GM18498 (cell line): Measurements from ENCODE around the gene MYLK2.
"Not testable (repeated sequence)": the region's sequence is repeated elsewhere in the genome, so short reads cannot be mapped to it uniquely, and the experiment has no call there.

ENCODE experiments used
- ATAC-seq: cut with Tn5 transposase; IDR thresholded peaks from one replicate; pipeline ENCODE4 v1.9.1; 2021; ENCODE audit warnings: mild to moderate bottlenecking, moderate library complexity; ENCODE audit not compliant: unreplicated experiment

MYLK2 gene

DNA sequence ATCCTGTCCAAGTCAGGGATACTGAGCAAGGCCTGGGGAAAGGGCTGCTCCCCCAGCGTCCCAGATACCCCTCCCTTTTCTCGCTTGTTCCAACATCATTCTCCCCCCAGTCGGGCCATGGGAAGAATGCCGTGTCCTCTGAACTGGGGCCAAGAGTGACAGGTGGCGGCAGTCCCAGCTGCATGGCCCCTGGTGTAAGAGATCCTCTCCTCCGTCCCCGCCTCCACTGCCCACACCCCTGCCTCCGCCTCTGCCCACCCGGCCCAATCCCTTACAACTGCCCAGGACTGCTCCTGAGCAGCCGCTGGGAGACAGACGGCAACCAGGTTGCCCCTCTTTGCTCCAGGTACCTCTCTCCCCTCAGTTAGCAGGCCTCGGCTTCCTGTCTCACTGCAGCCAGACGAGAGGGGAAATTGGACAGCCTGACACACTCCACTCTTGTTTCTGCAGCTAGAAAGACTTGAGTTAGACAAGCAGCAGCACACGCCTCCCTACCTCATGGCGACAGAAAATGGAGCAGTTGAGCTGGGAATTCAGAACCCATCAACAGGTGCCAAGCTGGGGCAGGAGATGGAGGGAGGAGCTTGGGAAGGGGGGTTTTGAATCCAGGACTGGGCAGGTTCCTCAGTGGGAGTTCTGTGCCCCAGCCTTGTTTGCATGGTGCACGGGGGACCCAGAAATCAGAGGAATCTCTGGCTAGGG, at the start of gene MYLK2:
Gene MYLK2, plus strand, starts transcription at position 274 of the 702 bp plus-strand sequence. Its CDS starts 225 bp downstream, at position 499.
- no peak for ATAC-seq

DNA sequence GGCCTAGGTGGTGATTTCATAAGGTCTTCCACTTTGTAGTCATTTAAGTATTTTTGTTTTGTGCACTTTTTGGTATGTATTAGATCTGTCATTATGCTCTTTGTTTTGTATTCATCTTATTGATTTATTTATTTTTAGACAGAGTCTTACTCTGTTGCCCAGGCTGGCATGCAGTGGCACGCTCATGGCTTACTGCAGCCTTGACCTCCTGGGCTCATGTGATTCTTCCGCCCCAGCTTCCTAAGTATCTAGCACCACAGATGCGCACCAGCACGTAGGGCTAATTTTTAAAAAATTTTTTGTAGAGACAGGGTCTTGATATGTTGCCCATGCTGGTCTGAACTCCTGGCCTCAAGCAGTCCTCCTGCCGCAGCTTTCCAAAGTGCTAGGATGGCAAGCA, 49.5 kb upstream of the MYLK2 start:
- ATAC-seq = no peak

DNA sequence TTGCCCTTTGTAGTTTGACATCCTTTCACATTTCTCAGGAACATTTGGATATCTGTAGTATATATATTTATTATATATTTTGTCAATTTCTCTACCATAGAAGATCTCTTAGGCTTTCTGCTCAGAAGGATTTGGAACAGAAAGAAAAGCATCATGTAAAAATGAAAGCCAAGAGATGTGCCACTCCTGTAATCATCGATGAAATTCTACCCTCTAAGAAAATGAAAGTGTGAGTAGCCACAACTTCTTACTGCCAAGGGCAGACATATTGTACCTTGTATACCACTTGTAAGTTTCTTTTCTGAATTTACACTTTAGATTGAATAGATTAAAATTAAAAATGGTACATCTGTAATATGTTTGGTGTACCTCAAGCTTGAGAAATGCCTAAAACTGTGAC, 48.9 kb upstream of the MYLK2 start:
- ATAC-seq = no peak

DNA sequence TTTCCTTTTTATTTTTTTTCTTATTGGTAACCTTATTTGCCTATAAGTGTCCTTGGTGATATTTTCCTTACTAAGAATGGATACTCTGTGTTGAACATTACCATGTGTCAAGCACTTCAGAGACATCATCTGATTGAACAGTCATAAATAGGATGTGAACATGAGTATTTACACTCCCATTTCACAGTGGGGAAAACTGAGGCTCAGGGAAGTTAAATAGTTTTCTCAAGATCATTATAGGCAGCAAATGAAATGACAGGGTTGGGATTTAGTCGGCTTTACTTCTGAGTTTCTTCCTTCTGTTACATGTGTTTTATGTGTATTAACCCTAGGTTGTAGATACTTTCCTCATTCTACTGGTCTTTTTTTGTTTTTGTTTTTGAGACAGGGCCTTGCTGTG, 44.7 kb upstream of the MYLK2 start:
- ATAC-seq = no peak

DNA sequence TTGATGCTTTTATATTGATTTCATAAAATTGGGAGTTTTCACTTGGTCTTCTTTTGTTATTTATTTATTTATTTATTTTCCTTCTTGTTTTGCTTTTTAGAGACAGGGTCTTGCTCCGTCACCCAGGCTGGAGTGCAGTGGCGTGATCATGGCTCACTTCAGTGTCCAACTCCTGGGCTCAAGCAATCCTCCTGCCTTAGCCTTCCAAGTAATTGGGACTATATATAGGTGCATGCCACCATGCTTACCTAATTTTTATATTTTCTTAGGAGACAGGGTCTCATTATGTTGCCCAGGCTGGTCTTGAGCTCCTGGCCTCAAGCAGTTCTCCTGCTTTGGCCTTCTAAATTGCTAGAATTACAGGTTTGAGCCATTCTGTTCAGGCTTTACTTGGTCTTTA, 38.3 kb upstream of the MYLK2 start:
- ATAC-seq = no peak

DNA sequence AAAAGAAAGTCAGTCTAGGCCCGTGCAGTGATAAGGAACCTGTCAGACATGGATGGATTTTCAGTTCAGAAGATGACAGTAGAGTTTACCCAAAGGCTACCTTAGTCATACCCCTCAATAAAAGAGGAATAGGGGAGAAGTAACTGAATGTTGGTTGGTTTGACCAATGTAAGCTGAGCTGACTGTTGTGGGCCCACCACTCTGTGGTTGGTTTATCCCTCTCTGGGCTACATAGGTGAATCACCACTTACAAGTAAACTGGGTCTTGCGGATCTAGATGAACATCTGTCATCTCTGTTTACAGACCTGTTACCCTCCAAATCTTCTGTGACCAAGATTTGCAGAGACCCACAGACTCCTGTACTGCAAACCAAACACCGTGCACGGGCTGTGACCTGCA, 37.2 kb upstream of the MYLK2 start:
- ATAC-seq = no peak

DNA sequence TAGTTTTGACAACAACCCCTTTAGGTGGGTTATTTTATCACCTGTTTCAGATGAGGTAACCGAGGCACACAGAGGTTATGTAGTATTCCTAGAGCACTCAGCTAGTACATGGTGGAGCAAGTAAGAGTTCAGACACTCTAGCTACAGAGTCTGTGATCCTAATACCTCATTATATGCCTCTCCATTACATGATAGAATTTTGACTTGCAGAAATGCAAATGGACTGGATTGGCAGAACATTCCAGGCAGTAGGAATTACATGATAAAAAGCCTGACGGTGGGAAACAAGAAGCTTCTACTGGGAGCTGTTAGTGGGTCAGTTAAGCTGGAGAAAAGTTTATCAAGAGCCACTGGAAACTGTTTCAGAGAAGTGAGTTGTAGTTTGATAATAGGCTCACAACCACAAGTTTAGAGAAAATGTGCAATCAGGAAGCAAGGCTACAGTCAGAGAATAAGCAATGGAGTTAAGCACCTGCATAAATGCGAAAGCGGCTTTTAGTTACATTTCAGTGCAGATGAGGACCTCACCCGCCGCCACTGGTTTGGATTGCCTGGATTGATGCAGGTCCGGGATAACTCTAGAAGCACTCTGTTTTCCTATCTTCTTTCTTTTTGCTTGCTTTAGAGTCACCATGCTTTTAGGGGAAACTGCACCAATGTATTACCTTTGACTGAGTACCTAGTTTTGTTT, 34.7 kb upstream of the MYLK2 start:
- no peak for ATAC-seq

DNA sequence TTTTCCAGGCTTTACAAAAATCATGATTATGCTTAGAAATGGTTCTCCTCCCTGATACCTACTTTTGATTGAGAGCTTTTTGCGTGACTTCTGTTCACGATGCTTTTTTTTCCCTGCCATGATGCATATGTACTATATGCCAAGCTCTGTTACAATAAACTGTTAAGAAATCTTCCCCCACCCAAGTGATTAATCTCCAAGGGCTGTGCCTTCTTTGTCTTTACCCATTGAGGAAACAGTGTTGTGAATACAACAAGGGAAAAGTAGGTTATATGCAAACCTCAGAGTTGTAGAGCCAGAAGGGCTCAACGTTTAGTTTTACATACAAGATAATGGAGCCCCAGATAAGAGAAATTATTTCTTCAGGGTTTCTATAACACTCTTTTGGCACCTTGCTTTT, 34.1 kb upstream of the MYLK2 start:
- no peak for ATAC-seq

DNA sequence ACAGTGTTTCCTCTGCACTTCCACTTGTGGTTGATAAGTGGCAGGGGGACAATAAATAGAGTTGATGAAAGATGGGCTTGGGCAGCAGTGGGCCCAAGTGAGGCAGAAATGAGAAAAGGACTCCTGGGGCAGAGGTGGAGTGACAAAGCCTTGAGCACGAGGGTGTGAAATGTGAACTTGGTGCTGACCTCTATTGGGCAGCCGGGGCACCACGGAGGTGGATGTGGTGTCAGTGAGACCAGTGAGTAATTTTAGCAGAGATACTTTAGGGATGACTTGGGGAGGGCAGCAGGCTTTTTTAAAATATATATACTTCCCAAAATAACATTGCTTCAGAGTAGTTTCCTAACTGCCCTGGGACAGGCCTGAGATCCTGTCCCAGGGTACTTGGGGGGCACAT, 30.6 kb upstream of the MYLK2 start:
- ATAC-seq = no peak

DNA sequence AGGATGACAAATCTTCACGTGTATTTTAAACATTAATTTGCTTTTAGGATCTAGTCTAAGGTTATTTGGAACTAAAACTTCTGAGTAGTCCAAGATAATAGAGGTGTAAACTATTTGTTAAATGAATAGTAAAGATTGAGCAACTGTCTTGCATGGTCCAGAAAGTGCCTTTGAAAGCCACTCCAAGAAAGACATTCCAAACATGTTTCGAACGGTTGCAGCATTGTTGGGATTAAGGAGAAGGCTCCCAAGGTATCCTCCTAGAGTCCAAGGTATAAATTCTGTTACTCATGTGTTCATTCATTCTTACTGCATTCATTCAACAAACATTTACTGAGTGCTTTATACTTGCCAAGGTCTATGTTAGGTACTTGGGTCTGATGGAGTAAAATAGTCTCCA, 28.8 kb upstream of the MYLK2 start:
- ATAC-seq = no peak

DNA sequence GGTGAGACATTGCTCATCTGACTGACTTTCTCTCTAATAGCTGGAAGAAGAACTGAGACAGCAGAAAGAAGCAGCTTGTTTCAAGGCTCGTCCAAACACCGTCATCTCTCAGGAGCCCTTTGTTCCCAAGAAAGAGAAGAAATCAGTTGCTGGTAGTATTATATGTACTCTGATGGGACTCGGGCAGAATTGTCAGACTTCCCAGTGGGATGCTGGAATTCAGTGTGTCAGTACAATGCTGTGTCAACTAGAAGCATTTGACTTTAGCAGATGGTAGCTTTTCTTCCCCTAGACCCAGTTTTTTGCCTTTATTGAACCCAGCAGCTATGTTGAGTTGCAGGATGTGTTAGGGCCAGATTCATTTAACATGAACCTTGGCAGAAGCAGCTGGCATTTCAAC, 21.8 kb upstream of the MYLK2 start:
- ATAC-seq = no peak

DNA sequence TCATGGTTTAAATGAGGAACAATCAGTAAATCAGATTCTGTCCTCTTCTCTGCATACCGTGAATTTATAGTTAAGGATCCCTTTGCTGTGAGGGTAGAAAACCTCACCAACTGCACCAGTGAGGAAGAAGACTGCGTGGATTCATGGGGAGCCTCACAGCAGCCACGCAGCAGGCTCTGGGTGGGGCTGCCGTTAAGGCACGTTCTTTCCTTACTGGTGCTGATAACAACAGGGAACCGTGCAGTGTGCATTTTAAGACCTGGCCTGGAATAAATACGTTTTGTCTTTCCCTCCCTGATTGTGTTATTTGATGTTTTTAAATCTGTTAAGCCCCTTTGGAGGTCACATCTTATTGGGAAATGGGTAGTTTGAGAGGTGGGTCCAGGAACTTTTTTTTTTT, 17.6 kb upstream of the MYLK2 start:
- ATAC-seq = no peak

DNA sequence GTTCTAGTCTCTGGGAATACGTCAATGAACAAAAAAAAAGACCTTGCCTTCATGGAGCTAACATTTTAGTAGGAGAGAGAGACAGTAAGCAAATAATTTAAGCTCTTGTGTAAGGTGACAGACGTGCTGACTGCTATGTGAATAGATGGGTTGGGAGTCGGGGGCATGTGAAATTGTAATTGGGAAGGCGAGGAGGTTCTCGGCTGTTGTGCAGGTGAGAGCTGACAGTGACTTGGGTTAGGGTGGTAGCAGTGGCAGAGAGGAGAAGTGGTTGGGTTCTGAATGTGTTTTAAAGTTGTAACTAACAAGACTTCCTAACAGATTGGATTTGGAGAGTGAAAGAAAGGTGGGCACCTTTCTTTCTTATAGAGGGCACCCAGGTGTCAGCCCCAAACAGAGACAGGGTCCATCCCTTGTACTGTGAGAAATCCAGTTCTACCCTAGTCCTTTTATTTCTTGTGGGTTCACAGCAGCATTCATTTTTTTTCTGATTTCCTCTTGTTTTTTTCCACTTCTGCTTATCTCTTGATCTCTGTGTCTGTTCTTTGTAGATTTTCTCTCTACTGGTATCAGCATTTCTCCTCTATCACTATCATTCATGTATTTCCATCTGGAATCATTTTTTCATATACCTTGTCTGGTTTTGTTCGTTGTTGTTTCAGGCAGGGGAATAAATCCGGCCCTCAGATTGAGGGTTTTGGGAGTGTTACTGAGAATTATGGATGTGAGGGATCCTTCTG, 15.4 kb upstream of the MYLK2 start:
- no peak for ATAC-seq

DNA sequence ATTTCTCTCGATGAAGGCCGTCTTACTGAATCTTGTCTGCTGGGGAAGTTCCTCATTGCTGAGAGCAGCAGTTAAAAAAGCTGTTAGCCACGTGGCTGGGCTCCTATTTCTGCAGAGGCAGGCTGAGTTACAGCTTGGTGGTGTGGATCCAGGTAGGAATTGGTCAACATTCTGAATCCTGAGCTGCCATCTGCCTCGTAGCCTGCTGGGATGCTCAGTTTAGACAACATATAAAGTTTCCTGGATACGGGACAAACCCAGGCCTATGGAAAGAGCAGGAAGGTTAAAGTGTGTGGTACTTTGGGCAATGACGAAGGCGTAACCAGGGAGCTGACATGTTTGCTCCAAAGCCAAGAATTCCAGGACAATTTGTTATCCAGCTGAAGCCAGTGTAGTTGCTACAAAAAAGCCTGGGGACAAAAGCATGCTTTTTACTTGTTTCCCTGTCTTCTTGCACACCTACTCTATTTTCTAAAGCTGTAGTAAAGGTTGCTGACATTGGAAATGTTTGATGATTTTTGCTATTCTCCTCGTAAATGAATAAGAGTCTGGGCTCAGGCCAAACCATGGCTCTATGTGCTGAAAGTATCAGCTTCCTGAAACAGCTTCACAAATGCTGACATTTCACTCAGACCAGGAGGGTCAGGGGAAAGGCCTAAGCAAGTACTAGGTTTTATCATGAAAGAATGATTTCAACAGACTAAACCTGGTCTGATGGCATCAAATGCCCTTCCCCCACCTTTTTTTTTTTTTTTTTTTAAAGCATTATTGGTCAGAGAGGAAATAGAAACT, 12.4 kb upstream of the MYLK2 start:
- ATAC-seq = no peak

DNA sequence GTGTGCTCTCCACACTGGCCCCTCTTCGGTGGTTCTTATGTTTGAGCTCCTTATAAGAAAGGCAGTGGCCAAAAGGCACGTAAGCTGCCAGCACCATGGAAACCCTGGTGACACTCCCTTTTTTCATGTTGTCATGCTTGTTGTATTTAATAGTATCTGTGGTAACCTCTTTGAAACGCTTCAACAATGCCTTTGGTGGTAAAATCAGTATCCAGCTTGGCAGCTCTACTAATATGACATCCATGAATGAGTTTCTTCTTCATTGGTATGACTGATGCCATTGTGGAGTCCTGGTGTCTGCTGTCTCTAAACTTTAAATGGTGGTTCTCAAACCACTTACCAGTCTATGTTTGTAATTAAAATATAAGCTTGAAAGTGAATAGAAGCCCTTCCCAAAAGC, 10.7 kb upstream of the MYLK2 start:
- no peak for ATAC-seq

DNA sequence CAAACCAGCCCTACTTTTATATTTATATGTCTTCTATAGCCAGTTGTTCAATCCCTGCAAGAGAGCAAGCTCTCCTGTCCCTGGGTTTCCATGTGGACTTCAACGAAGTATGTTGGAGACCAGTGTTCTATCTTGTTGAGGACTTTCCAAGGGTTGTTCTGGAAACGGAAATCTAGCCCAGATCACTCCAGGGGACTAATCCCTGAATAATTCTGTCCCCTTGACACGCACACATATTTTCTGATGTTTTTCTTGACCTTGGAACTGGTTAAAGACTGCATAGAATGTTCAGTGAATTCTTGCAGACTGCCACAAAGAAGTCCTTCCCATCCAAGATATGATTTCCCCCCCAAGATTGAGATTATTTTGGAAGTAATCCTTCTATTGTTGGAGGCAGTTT, 9.5 kb upstream of the MYLK2 start:
- ATAC-seq = no peak

DNA sequence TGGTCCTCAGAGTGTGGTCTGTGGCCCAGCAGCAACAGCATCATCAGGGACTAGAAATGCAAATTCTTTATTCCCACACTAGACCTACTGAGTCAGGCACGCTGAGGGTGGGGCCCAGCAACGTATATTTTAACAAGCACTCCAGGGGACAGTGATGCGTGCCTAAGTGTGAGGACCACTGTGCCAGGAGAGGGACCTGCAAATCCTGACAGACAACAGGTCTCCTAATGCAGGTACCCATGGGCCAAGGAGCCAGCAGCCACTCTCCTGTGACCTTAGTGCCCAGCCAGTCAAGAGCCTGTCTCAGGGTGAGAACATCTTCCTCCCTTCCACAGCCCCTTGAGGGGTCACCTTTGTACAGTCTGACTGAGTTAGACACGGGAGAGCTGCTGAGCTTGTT, 8.0 kb upstream of the MYLK2 start:
- no peak for ATAC-seq

DNA sequence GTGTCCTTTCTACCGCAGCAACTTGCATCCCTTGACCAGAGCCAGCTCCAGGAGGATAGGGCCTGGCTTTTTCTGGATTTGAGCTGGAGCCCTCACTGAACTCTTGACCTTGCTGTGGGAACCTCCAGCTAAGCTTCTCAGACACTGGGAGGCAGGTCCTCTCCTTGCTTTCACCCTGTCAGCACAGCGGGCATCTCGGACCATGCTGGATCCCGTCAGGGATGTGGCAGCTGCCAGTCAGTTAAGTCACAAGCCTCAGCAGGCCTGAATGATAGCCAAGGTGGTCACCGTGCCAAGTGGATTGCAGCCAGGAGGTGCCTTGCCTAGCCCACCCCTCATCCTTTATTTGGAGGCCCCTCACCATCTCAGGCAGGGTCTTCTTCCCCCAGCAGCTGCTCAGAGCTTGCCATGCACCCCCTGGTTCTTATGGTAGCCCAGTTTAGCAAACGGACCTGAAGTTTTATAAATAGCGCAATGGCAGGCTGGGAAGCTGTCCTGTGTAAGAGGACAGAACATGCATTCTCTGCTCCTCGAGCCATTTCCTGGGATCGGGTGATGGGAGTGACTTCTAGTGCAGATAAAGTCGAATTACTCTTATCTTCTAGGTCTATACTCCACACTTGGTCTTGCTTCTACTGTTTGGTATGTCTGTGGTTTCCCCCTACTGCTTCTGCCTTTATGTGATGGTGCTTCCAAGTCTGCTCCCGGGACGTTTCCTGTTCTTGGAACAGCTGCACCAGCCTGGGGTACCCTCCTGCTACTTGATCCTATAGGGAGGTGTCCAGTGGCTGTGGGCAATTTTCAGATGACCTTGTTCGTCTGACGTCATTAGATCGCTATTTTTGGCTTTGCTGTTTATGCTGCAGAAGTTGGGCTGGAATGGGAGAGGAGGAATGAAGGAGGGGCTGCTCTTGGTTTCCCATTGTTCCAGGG, 7.1 kb upstream of the MYLK2 start:
- no peak for ATAC-seq

DNA sequence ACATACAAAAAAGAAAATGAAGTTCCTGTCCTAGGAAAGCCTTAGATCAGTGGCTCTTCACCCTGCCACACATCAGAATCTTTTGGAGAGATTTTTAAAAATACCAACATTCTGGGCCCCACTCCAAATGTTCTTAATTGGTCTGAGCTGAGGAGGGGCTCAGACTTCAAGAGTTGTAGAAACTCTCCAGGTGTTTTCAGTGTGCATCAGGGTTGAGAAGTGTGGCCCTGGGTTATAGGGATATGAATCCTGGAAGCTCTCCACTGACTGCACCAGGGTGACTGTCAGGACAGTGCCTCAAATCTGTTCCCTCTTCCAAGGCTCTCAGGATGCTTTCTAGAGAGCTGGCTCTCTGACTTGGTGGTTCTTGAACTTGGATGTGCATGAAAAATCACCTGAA, 5.5 kb upstream of the MYLK2 start:
- no peak for ATAC-seq

DNA sequence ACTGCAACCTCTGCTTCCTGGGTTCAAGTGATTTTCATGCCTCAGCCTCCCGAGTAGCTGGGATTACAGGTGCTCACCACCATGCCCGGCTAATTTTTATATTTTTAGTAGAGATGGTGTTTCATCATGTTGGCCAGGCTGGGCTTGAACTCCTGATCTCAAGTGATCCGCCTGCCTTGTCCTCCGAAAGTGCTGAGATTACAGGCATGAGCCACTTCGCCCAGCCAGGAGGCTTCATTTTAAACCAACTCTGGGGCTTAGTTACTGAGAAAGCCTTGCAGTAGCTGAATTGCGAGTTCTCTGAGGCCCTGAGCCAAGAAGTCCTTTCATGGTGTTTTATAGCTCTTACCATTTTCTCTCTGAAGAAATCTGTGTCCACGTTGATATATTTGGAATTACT, 5.0 kb upstream of the MYLK2 start:
- ATAC-seq = not testable (repeated sequence)
